ENCODE data around the gene EIF4A2.

Gene EIF4A2

DNA sequence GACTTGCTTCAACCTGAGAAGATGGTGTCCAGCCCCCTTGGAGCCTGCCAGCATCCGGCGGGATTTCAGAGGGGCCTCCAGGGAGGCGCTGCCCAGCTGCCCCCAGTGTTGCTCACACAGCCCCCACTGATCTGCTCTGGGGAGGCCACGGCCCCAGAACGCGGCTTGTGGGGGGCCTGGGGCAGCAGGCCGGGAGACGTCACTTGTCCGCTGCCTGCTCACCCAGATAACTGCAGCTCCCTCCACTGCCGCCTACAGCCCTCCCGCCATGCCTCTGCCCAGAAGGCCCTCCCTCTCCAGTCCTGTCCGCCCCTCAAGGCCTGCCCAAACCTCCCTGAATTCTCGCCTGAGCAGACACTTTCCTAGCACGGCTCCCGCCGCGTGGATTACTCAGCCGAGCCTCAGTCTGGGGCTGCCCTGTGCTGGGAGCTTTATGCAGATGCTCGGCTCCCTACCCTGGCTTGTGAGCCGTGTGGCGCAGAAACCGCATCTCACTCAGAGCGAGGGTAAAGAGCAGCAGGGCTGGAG lies 42.0 kb downstream of the EIF4A2 start:
- no peak overlapping the region for H2BK15ac ChIP-seq (ENCODE audit: low read depth, poor library complexity, severe bottlenecking)
- 6% methylated on average over 23 of the region's 23 CpGs for whole genome bisulfite sequencing
- H3K4me3 ChIP-seq (ENCODE audit: insufficient read depth in 1 of 2, low read depth in 1 of 2, low read length in 2 of 2): peak overlapping the region in 1 of 2 experiments; percentile 82
- no peak overlapping the region for H2AK5ac ChIP-seq (ENCODE audit: low read length, severe bottlenecking)
- H3K23ac ChIP-seq (ENCODE audit: low read length in 2 of 2): no peak overlapping the region
- no peak overlapping the region for H4K8ac ChIP-seq (ENCODE audit: low read length)
- peak overlapping the region; percentile 74 for H3K4me2 ChIP-seq (ENCODE audit: low read length, poor library complexity, severe bottlenecking)
- no peak overlapping the region for H2BK5ac ChIP-seq (ENCODE audit: low read depth, low read length, poor library complexity, severe bottlenecking)
- H3K27me3 ChIP-seq (ENCODE audit: control insufficient read depth in 1 of 2, insufficient read depth in 1 of 2, low read length in 2 of 2): peaks cover 22 to 25% of the 10 kb centered on the region in 2 experiments
- no peak overlapping the region for H4K91ac ChIP-seq (ENCODE audit: low read length)
- H3K9ac ChIP-seq (ENCODE audit: low read length): peak overlapping the region; percentile 85
- no peak overlapping the region for H3K4ac ChIP-seq (ENCODE audit: low read depth in 1 of 2, low read length in 2 of 2)
- peaks cover 34% of the 10 kb centered on the region for H3K4me1 ChIP-seq (ENCODE audit: control insufficient read depth, insufficient read depth, low read depth, low read length)
- H3K9me3 ChIP-seq (ENCODE audit: control insufficient read depth, low read length): no peaks in the 10 kb centered on the region
- no peak overlapping the region for H3K14ac ChIP-seq (ENCODE audit: low read length in 2 of 2)
- H2BK120ac ChIP-seq (ENCODE audit: low read depth, low read length): no peak overlapping the region
- DNase-seq: peak; percentile 65
- H3K36me3 ChIP-seq (ENCODE audit: control insufficient read depth in 1 of 2, insufficient read depth in 2 of 2, low read depth in 1 of 2, low read length in 2 of 2): no peaks in the 10 kb centered on the region
- H2BK12ac ChIP-seq (ENCODE audit: low read length in 2 of 2): peak overlapping the region in 1 of 2 experiments; percentile 47
- H2AFZ ChIP-seq (ENCODE audit: low read depth, low read length): peak overlapping the region; percentile 49
- H3K79me1 ChIP-seq (replicated peaks; ENCODE audit: low read length, poor library complexity, severe bottlenecking): no peaks in the 10 kb centered on the region
- H3K27ac ChIP-seq (ENCODE audit: low read length, poor library complexity, severe bottlenecking): peak overlapping the region; percentile 50
- peak overlapping the region in 1 of 2 experiments; percentile 50 for H3K18ac ChIP-seq (ENCODE audit: low read depth in 1 of 2, low read length in 2 of 2)

DNA sequence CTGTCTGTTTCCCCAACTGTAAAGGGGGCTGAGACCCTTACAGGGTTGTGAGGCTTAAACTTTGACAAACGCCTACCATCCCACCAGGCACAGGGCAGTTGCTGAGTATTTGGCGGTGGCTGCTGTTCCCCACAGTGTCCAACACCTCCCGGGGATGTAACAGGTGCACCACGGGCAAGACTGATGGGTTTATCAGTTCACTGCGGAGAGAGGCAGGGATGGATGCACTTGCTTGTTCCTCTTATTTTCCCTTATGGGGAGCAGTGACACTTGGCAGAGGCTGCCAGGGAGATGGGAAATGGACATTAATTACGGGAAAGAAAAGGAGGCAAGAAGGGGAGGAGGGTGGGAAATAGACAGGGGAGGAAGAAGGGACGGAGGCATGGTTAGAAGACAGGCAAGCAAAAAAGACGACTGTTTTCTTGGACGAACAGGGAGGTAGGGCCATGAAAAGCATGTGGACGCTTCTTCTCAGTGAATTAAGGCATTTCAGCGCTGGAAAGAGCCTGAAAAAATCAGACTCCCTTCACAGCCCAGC lies 42.6 kb downstream of the EIF4A2 start:
- no peak overlapping the region for H2BK12ac ChIP-seq (ENCODE audit: low read length in 2 of 2)
- H4K91ac ChIP-seq (ENCODE audit: low read length): no peak overlapping the region
- no peak overlapping the region for H2AK5ac ChIP-seq (ENCODE audit: low read length, severe bottlenecking)
- H3K27me3 ChIP-seq (ENCODE audit: control insufficient read depth in 1 of 2, insufficient read depth in 1 of 2, low read length in 2 of 2): peaks cover 28 to 31% of the 10 kb centered on the region in 2 experiments
- no peak overlapping the region for H3K4ac ChIP-seq (ENCODE audit: low read depth in 1 of 2, low read length in 2 of 2)
- H3K14ac ChIP-seq (ENCODE audit: low read length in 2 of 2): no peak overlapping the region
- H3K9me3 ChIP-seq (ENCODE audit: control insufficient read depth, low read length): no peaks in the 10 kb centered on the region
- no peak overlapping the region for H2AFZ ChIP-seq (ENCODE audit: low read depth, low read length)
- H2BK5ac ChIP-seq (ENCODE audit: low read depth, low read length, poor library complexity, severe bottlenecking): no peak overlapping the region
- H3K9ac ChIP-seq (ENCODE audit: low read length): peak overlapping the region; percentile 85
- peak overlapping the region in 1 of 2 experiments; percentile 82 for H3K4me3 ChIP-seq (ENCODE audit: insufficient read depth in 1 of 2, low read depth in 1 of 2, low read length in 2 of 2)
- no peaks in the 10 kb centered on the region for H3K36me3 ChIP-seq (ENCODE audit: control insufficient read depth in 1 of 2, insufficient read depth in 2 of 2, low read depth in 1 of 2, low read length in 2 of 2)
- no peak overlapping the region for H2BK15ac ChIP-seq (ENCODE audit: low read depth, poor library complexity, severe bottlenecking)
- no peak overlapping the region for H4K8ac ChIP-seq (ENCODE audit: low read length)
- H3K4me2 ChIP-seq (ENCODE audit: low read length, poor library complexity, severe bottlenecking): peak overlapping the region; percentile 41
- H2BK120ac ChIP-seq (ENCODE audit: low read depth, low read length): no peak overlapping the region
- H3K18ac ChIP-seq (ENCODE audit: low read depth in 1 of 2, low read length in 2 of 2): no peak overlapping the region
- no peaks in the 10 kb centered on the region for H3K79me1 ChIP-seq (replicated peaks; ENCODE audit: low read length, poor library complexity, severe bottlenecking)
- peak overlapping the region; percentile 36 for H3K27ac ChIP-seq (ENCODE audit: low read length, poor library complexity, severe bottlenecking)
- 19% methylated on average over 11 of the region's 11 CpGs for WGBS
- no peak for DNase-seq
- H3K23ac ChIP-seq (ENCODE audit: low read length in 2 of 2): no peak overlapping the region
- H3K4me1 ChIP-seq (ENCODE audit: control insufficient read depth, insufficient read depth, low read depth, low read length): peaks cover 34% of the 10 kb centered on the region

DNA sequence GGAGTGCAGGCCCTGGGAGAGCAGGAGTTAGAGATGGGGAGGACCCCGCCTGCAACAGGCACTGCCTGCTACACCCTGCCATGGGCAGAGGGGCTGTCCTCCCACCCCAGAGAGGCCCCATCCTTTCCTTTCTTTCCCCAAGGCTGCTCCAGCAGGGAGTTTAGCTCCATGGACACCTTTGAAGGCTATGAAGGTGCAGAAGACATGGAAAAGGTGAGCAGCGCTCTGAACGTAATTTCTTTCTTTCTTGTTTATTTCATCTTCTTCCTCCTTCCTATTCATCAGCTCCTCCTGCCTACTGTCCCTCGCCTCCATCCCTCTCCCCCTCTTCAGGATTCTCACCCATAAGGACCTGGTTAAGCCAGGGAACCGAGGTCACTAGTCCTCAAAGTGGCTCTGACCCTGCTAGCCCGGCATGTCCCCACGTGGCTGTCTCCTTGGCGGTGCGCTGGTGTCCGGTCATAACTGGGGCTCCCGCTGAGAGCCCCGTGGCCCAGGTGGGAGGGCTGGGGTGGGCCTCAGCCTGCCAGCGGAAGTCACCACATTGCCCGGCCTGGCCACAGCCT lies 43.1 kb downstream of the EIF4A2 start:
- Histone ChIP-seq H3K4me3 (ENCODE audit: insufficient read depth in 1 of 2, low read depth in 1 of 2, low read length in 2 of 2) (peak overlapping the region in 1 of 2 experiments; percentile 82), H3K4me2 (ENCODE audit: low read length, poor library complexity, severe bottlenecking) (peak overlapping the region; percentile 94), H3K18ac (ENCODE audit: low read depth in 1 of 2, low read length in 2 of 2) (no peak overlapping the region), H2AFZ (ENCODE audit: low read depth, low read length) (no peak overlapping the region), H3K23ac (ENCODE audit: low read length in 2 of 2) (no peak overlapping the region), H2AK5ac (ENCODE audit: low read length, severe bottlenecking) (no peak overlapping the region), H2BK120ac (ENCODE audit: low read depth, low read length) (no peak overlapping the region), H3K79me1 (replicated peaks; ENCODE audit: low read length, poor library complexity, severe bottlenecking) (no peaks in the 10 kb centered on the region), H2BK15ac (ENCODE audit: low read depth, poor library complexity, severe bottlenecking) (no peak overlapping the region), H3K36me3 (ENCODE audit: control insufficient read depth in 1 of 2, insufficient read depth in 2 of 2, low read depth in 1 of 2, low read length in 2 of 2) (no peaks in the 10 kb centered on the region), H3K4ac (ENCODE audit: low read depth in 1 of 2, low read length in 2 of 2) (no peak overlapping the region), H2BK5ac (ENCODE audit: low read depth, low read length, poor library complexity, severe bottlenecking) (no peak overlapping the region), H4K91ac (ENCODE audit: low read length) (no peak overlapping the region), H3K4me1 (ENCODE audit: control insufficient read depth, insufficient read depth, low read depth, low read length) (peaks cover 34% of the 10 kb centered on the region), H3K9me3 (ENCODE audit: control insufficient read depth, low read length) (no peaks in the 10 kb centered on the region), H3K9ac (ENCODE audit: low read length) (peak overlapping the region; percentile 85), H3K27ac (ENCODE audit: low read length, poor library complexity, severe bottlenecking) (no peak overlapping the region), H3K14ac (ENCODE audit: low read length in 2 of 2) (no peak overlapping the region), H4K8ac (ENCODE audit: low read length) (no peak overlapping the region), H2BK12ac (ENCODE audit: low read length in 2 of 2) (no peak overlapping the region), H3K27me3 (ENCODE audit: control insufficient read depth in 1 of 2, insufficient read depth in 1 of 2, low read length in 2 of 2) (peaks cover 33 to 36% of the 10 kb centered on the region in 2 experiments)
- no peak for DNase-seq
- 12% methylated on average over 12 of the region's 14 CpGs for WGBS

GRCh38 chr3:186826976-186827857 lies 43.8 kb downstream of the EIF4A2 start:
- H3K14ac ChIP-seq (ENCODE audit: low read length in 2 of 2): no peak overlapping the region
- no peak overlapping the region for H2BK12ac ChIP-seq (ENCODE audit: low read length in 2 of 2)
- peak; percentile 77 for DNase-seq
- peaks cover 32% of the 10 kb centered on the region for H3K4me1 ChIP-seq (ENCODE audit: control insufficient read depth, insufficient read depth, low read depth, low read length)
- no peak overlapping the region for H3K4ac ChIP-seq (ENCODE audit: low read depth in 1 of 2, low read length in 2 of 2)
- H3K79me1 ChIP-seq (replicated peaks; ENCODE audit: low read length, poor library complexity, severe bottlenecking): no peaks in the 10 kb centered on the region
- no peak overlapping the region for H2AFZ ChIP-seq (ENCODE audit: low read depth, low read length)
- WGBS: 2% methylated on average over 76 of the region's 80 CpGs
- no peak overlapping the region for H3K23ac ChIP-seq (ENCODE audit: low read length in 2 of 2)
- no peak overlapping the region for H2BK5ac ChIP-seq (ENCODE audit: low read depth, low read length, poor library complexity, severe bottlenecking)
- H3K4me2 ChIP-seq (ENCODE audit: low read length, poor library complexity, severe bottlenecking): peak overlapping the region; percentile 94
- H3K4me3 ChIP-seq (ENCODE audit: insufficient read depth in 1 of 2, low read depth in 1 of 2, low read length in 2 of 2): peak overlapping the region; percentile 66 to 82
- peak overlapping the region; percentile 21 for H4K8ac ChIP-seq (ENCODE audit: low read length)
- H2BK15ac ChIP-seq (ENCODE audit: low read depth, poor library complexity, severe bottlenecking): peak overlapping the region; percentile 83
- peaks cover 40 to 43% of the 10 kb centered on the region in 2 experiments for H3K27me3 ChIP-seq (ENCODE audit: control insufficient read depth in 1 of 2, insufficient read depth in 1 of 2, low read length in 2 of 2)
- H3K18ac ChIP-seq (ENCODE audit: low read depth in 1 of 2, low read length in 2 of 2): peak overlapping the region; percentile 37 to 41
- H4K91ac ChIP-seq (ENCODE audit: low read length): no peak overlapping the region
- H2BK120ac ChIP-seq (ENCODE audit: low read depth, low read length): no peak overlapping the region
- no peaks in the 10 kb centered on the region for H3K9me3 ChIP-seq (ENCODE audit: control insufficient read depth, low read length)
- no peak overlapping the region for H2AK5ac ChIP-seq (ENCODE audit: low read length, severe bottlenecking)
- H3K36me3 ChIP-seq (ENCODE audit: control insufficient read depth in 1 of 2, insufficient read depth in 2 of 2, low read depth in 1 of 2, low read length in 2 of 2): no peaks in the 10 kb centered on the region
- H3K9ac ChIP-seq (ENCODE audit: low read length): peak overlapping the region; percentile 85
- H3K27ac ChIP-seq (ENCODE audit: low read length, poor library complexity, severe bottlenecking): no peak overlapping the region

Measured in mesenchymal stem cell (in vitro differentiated cells and primary cell).